Tibial artery (tissue), 4 donors: ENCODE data around the gene SRGAP2B.
"Not testable (repeated sequence)": the region's sequence is repeated elsewhere in the genome, so short reads cannot be mapped to it uniquely, and the experiment has no call there.

ENCODE experiments used
- DNase-seq, 2 donors: peaks; one replicate each; pipeline ENCODE4 v3.0.0-alpha.2; 2019
- H3K27ac ChIP-seq, 2 donors: fragments of 200-600 bp; sonication (generic) in 1 of 2; 1 replicate in 1 of 2; 2 replicates in 1 of 2; pipeline ENCODE4 v1.5.1; 2018 to 2019; ENCODE audit warnings: mild to moderate bottlenecking in 1 of 2
- H3K27me3 ChIP-seq, 2 donors: fragments of 200-600 bp; sonication (generic) in 1 of 2; one replicate each; pipeline versions ENCODE4 v1.5.1 to v1.6.0; 2016 to 2019
- H3K36me3 ChIP-seq, 3 donors: fragments of 200-600 bp; sonication (generic) in 2 of 3; one replicate each; pipeline ENCODE4 v1.5.1; 2016 to 2019; ENCODE audit warnings: mild to moderate bottlenecking in 2 of 3
- H3K4me1 ChIP-seq, 4 donors: fragments of 200-600 bp; sonication (generic) in 2 of 4; 1 replicate in 3 of 4; 2 replicates in 1 of 4; pipeline ENCODE4 v1.5.1; 2016 to 2019
- H3K4me3 ChIP-seq, 2 donors: fragments of 200-600 bp; sonication (generic) in 1 of 2; 1 replicate in 1 of 2; 2 replicates in 1 of 2; pipeline ENCODE4 v1.5.1; 2018 to 2019; ENCODE audit warnings: mild to moderate bottlenecking in 2 of 2
- H3K9me3 ChIP-seq, 3 donors: fragments of 200-600 bp; sonication (generic) in 1 of 3; one replicate each; pipeline ENCODE4 v1.5.1; 2016 to 2019
- intact Hi-C: fragments of 100-400 bp; cut with DNase I; formaldehyde crosslinking; loops from one replicate; pipeline ENCODE4 v1.15.0; 2023; ENCODE audit warnings: low total_unique reads

SRGAP2B gene

GRCh38 chr1:145008388-145008787 is 86.7 kb downstream of the SRGAP2B start:
- H3K27me3 ChIP-seq, H3K9me3 ChIP-seq, H3K4me3 ChIP-seq, H3K36me3 ChIP-seq, H3K27ac ChIP-seq, H3K4me1 ChIP-seq, DNase-seq, intact Hi-C loops: not testable (repeated sequence)

- H3K36me3 ChIP-seq, H3K4me3 ChIP-seq, DNase-seq, H3K27ac ChIP-seq, H3K4me1 ChIP-seq, H3K27me3 ChIP-seq, H3K9me3 ChIP-seq, intact Hi-C loops: not testable (repeated sequence)
Measured at GRCh38 chr1:145005142-145005541, 90.0 kb downstream of the SRGAP2B start.

GRCh38 chr1:145001381-145001780 is 93.7 kb downstream of the SRGAP2B start:
- H3K27ac ChIP-seq, H3K9me3 ChIP-seq, H3K4me3 ChIP-seq, intact Hi-C loops, H3K27me3 ChIP-seq, DNase-seq, H3K36me3 ChIP-seq, H3K4me1 ChIP-seq: not testable (repeated sequence)

DNA sequence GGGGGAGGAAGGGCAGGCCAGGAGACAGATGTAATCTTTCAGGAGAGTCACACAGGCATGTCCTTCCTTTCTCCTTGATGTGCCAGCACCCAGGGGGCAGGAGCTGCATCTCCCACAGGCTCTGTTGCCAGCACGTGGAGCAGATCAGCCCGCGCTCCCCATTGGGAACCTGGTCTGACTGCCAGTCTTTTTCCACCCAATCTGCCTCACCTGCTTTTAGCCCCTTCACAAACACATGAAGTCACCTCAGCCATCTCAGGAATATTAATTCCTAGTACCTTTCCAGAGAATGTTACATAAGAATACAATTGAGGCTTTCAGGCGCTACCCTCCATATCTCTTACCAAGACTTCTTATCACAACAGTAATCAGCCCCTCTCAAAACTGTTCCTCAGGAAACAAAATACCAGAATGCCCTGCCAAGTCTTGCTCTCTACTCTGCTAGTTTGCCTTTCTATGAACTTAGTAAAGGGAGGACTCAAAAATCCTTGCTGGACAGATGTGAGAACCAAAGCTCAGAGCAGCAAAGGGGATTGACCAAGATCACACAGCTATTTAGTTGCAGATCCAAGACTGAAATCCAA is 94.3 kb downstream of the SRGAP2B start:
- DNase-seq, H3K4me1 ChIP-seq, intact Hi-C loops, H3K4me3 ChIP-seq, H3K27me3 ChIP-seq, H3K27ac ChIP-seq, H3K36me3 ChIP-seq, H3K9me3 ChIP-seq: not testable (repeated sequence)

DNA sequence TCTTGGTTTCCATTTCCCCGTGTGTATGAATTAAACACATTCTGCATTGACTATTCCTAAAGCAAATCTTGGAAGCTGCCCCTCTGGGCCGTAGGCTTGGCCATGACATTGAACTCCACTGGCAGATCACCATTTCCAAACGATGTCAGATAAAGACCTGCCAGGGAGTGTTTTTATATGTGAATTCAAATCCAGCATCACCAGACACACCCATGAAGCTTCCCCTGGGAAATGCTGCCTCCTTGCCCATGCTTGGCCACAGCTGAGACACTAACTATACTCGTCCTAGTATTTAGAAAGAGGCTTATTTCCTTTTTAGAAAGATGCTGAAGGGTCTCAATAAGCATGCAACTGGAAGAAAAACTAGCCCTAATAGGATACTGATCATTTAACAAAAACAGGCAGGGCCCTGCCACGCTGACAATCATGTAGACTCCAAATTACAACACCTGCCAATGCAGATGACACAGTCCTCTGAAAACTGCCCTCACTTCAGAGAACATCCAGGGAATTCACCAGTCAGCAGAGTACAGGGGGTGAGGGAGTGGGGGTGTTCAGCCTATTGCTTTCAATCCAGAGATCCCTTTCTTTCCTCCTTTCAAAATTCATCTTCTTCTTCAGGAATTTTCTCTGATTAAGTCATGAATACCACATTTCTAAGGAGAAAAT is 94.9 kb downstream of the SRGAP2B start:
- H3K27ac ChIP-seq, intact Hi-C loops, H3K4me1 ChIP-seq, H3K4me3 ChIP-seq, H3K27me3 ChIP-seq, H3K9me3 ChIP-seq, H3K36me3 ChIP-seq, DNase-seq: not testable (repeated sequence)

DNA sequence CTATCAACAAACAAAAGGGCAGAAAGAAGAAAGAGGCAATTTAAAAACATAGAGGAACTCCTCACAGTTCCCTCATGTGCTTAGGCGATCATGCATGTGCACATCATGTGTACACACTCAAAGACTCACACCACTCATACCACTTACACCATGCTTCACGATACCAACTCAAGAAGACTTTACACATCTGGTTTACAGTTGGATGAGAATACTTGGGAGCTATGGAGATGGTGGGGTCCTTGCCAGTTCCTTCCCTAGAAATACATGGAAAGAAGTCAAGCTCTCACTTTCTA is 96.2 kb downstream of the SRGAP2B start:
- H3K27ac ChIP-seq, H3K4me1 ChIP-seq, DNase-seq, intact Hi-C loops, H3K9me3 ChIP-seq, H3K36me3 ChIP-seq, H3K4me3 ChIP-seq, H3K27me3 ChIP-seq: not testable (repeated sequence)

- H3K4me1 ChIP-seq, H3K27ac ChIP-seq, DNase-seq, H3K9me3 ChIP-seq, intact Hi-C loops, H3K36me3 ChIP-seq, H3K4me3 ChIP-seq, H3K27me3 ChIP-seq: not testable (repeated sequence)
Measured at GRCh38 chr1:144998134-144998980, 96.8 kb downstream of the SRGAP2B start.

DNA sequence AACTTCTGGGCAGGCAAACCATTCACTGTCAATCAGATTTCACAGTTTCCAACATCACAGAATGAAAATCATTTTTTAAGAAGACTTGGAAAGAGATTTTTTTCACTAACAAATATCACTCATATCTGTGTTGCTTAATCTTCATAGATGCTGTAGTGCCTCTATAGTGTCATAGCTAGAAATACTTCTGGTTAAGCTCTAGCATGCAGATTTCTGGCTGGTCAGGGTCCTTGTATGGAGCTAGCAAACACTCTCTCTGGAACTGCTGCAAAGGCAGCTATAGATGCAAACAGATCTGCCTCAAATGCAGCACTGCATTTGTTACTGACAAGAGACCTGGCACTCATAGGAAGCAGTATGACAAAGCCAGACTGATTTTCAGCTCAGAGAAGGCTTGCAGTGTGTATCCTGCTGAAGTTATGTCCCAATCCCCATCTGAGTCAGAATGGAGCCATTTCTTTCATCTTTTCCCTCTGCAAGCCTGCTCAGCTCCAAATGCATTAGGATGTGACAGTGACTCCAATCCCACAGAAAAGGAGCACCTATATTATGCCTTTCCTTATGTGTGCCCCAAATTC is 99.2 kb downstream of the SRGAP2B start:
- H3K4me3 ChIP-seq, H3K4me1 ChIP-seq, H3K27me3 ChIP-seq, DNase-seq, H3K9me3 ChIP-seq, H3K36me3 ChIP-seq, intact Hi-C loops, H3K27ac ChIP-seq: not testable (repeated sequence)

DNA sequence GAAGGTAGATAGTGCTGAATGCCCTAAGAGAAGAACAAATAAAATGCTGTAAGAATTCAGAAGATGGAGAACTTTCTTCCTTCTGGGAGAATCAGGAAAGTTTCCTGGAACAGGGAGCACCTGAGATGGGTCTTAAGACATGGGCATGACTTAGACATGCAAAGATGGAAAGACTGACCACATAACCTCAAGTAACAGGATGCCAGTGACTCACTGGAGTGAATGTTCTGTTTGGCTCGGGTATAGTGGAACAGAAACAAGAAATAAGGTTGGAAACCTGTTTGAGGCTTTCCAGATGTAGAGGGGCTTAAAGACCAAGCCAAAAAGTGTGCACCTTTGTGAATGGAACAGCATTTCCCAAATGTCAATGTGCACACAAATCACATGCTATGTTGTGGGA is 102.2 kb downstream of the SRGAP2B start:
- H3K4me3 ChIP-seq, H3K36me3 ChIP-seq, DNase-seq, H3K9me3 ChIP-seq, H3K27ac ChIP-seq, H3K4me1 ChIP-seq, H3K27me3 ChIP-seq, intact Hi-C loops: not testable (repeated sequence)

- H3K9me3 ChIP-seq, intact Hi-C loops, H3K36me3 ChIP-seq, H3K27me3 ChIP-seq, H3K4me3 ChIP-seq, H3K27ac ChIP-seq, H3K4me1 ChIP-seq, DNase-seq: not testable (repeated sequence)
Measured at GRCh38 chr1:144990611-144991010, 104.5 kb downstream of the SRGAP2B start.

GRCh38 chr1:144987131-144987530 is 108.0 kb downstream of the SRGAP2B start:
- H3K4me3 ChIP-seq, H3K9me3 ChIP-seq, H3K27me3 ChIP-seq, H3K27ac ChIP-seq, intact Hi-C loops, DNase-seq, H3K4me1 ChIP-seq, H3K36me3 ChIP-seq: not testable (repeated sequence)

GRCh38 chr1:144986171-144986860 is 108.8 kb downstream of the SRGAP2B start:
- H3K27ac ChIP-seq, H3K36me3 ChIP-seq, H3K4me1 ChIP-seq, DNase-seq, H3K27me3 ChIP-seq, intact Hi-C loops, H3K4me3 ChIP-seq, H3K9me3 ChIP-seq: not testable (repeated sequence)

- H3K27ac ChIP-seq, intact Hi-C loops, H3K36me3 ChIP-seq, H3K4me3 ChIP-seq, DNase-seq, H3K4me1 ChIP-seq, H3K9me3 ChIP-seq, H3K27me3 ChIP-seq: not testable (repeated sequence)
Measured at GRCh38 chr1:144985550-144986170, 109.5 kb downstream of the SRGAP2B start.
